GM19099 (cell line): Measurements from ENCODE around the gene NHSL1.

Experiments used
- POLR2A ChIP-seq: IDR thresholded peaks from 3 replicates; pipeline ENCODE4 v1.6.1; 2011; ENCODE audit warnings: low read depth; ENCODE audit not compliant: insufficient read length; ENCODE audit errors: extremely low read depth

The NHSL1 gene

GRCh38 chr6:138397128-138398122 lies 101.9 kb downstream of the NHSL1 start:
- TF ChIP-seq POLR2A, result no peak

- no peak for TF ChIP-seq POLR2A
These were observed 102.6 kb downstream of the NHSL1 start for GRCh38 chr6:138396709-138397108.

- no peak for TF ChIP-seq POLR2A
These were observed 105.2 kb downstream of the NHSL1 start for GRCh38 chr6:138393871-138394783.

GRCh38 chr6:138389551-138389950 lies 109.7 kb downstream of the NHSL1 start:
- TF ChIP-seq POLR2A, result no peak

- no peak for TF ChIP-seq POLR2A
These were observed 111.5 kb downstream of the NHSL1 start for GRCh38 chr6:138387577-138388368.

GRCh38 chr6:138386897-138387296 lies 112.4 kb downstream of the NHSL1 start:
- no peak for TF ChIP-seq POLR2A

- TF ChIP-seq POLR2A, result no peak
These were observed 115.5 kb downstream of the NHSL1 start for GRCh38 chr6:138383776-138384175.

GRCh38 chr6:138382498-138383265 lies 116.6 kb downstream of the NHSL1 start:
- no peak for TF ChIP-seq POLR2A

- TF ChIP-seq POLR2A, result no peak
These were observed 120.8 kb downstream of the NHSL1 start for GRCh38 chr6:138378463-138378862.

- TF ChIP-seq POLR2A, result no peak
These were observed 121.5 kb downstream of the NHSL1 start, which contains the start of gene SMIM28 for GRCh38 chr6:138377844-138378243. SMIM28 (plus strand) TSS chr6:138377905; CDS start chr6:138378073, 168 bp downstream.

- TF ChIP-seq POLR2A, result no peak
These were observed 122.3 kb downstream of the NHSL1 start for GRCh38 chr6:138377042-138377441.

- no peak for TF ChIP-seq POLR2A
These were observed 124.5 kb downstream of the NHSL1 start for GRCh38 chr6:138374815-138375214.

- TF ChIP-seq POLR2A, result no peak
These were observed 125.1 kb downstream of the NHSL1 start for GRCh38 chr6:138374230-138374629.
